ENCODE data around the gene ST6GALNAC2.
A peak's percentile ranks its signal among the peaks of the same experiment; 100 is the strongest.

ST6GALNAC2 gene

GRCh38 chr17:76558198-76559095 lies 27.2 kb downstream of the ST6GALNAC2 start:
- Histone ChIP-seq H3K27me3 (ENCODE audit: insufficient read depth, low read depth) (no peaks in the 10 kb centered on the region), H3K36me3 (ENCODE audit: insufficient read depth) (peaks cover 21% of the 10 kb centered on the region), H3K4me3 (IDR thresholded peaks at IDR 0.05; ENCODE audit: insufficient read depth, low read depth, low read length) (peak overlapping the region; percentile 26), H3K4me1 (ENCODE audit: low read depth, poor library complexity, severe bottlenecking) (peaks cover 44% of the 10 kb centered on the region), H3K4me2 (peak overlapping the region; percentile 79), H4K20me1 (ENCODE audit: insufficient read depth) (peaks cover 29% of the 10 kb centered on the region), H2AFZ (ENCODE audit: low read depth) (peak overlapping the region; percentile 98; the same call in 1 of the 2 replicates), H3K9ac (peak overlapping the region; percentile 96), H3K79me2 (ENCODE audit: insufficient read depth, low read depth) (peaks cover 56% of the 10 kb centered on the region), H3K27ac (peak overlapping the region; percentile 82)
- TF ChIP-seq CTCF (conservative IDR thresholded peaks at IDR 0.05; ENCODE audit: low read depth, low read length) = peak; percentile 71

GRCh38 chr17:76557368-76558197 lies 28.1 kb downstream of the ST6GALNAC2 start:
- Histone ChIP-seq H3K4me3 (IDR thresholded peaks at IDR 0.05; ENCODE audit: insufficient read depth, low read depth, low read length) (peak overlapping the region; percentile 32), H3K79me2 (ENCODE audit: insufficient read depth, low read depth) (peaks cover 48% of the 10 kb centered on the region), H3K4me1 (ENCODE audit: low read depth, poor library complexity, severe bottlenecking) (peaks cover 41% of the 10 kb centered on the region), H3K36me3 (ENCODE audit: insufficient read depth) (peaks cover 21% of the 10 kb centered on the region), H3K4me2 (peak overlapping the region; percentile 79), H4K20me1 (ENCODE audit: insufficient read depth) (peaks cover 29% of the 10 kb centered on the region), H3K9ac (peak overlapping the region; percentile 96), H3K27me3 (ENCODE audit: insufficient read depth, low read depth) (no peaks in the 10 kb centered on the region), H2AFZ (ENCODE audit: low read depth) (peak overlapping the region; percentile 98), H3K27ac (peak overlapping the region; percentile 82)
- peak; percentile 64 for TF ChIP-seq CTCF (conservative IDR thresholded peaks at IDR 0.05; ENCODE audit: low read depth, low read length)

- H3K27me3 ChIP-seq (ENCODE audit: insufficient read depth, low read depth) = no peaks in the 10 kb centered on the region
- peak overlapping the region; percentile 82 for H3K27ac ChIP-seq
- peak overlapping the region; percentile 79 for H3K4me2 ChIP-seq
- peaks cover 37% of the 10 kb centered on the region for H3K4me1 ChIP-seq (ENCODE audit: low read depth, poor library complexity, severe bottlenecking)
- no peak for TF ChIP-seq CTCF (conservative IDR thresholded peaks at IDR 0.05; ENCODE audit: low read depth, low read length)
- peaks cover 19% of the 10 kb centered on the region for H3K36me3 ChIP-seq (ENCODE audit: insufficient read depth)
- peaks cover 26% of the 10 kb centered on the region for H4K20me1 ChIP-seq (ENCODE audit: insufficient read depth)
- H3K4me3 ChIP-seq (IDR thresholded peaks at IDR 0.05; ENCODE audit: insufficient read depth, low read depth, low read length) = peak overlapping the region; percentile 32
- H2AFZ ChIP-seq (ENCODE audit: low read depth) = peak overlapping the region; percentile 98
- H3K79me2 ChIP-seq (ENCODE audit: insufficient read depth, low read depth) = peaks cover 44% of the 10 kb centered on the region
- H3K9ac ChIP-seq = peak overlapping the region; percentile 96
Observed at GRCh38 chr17:76556765-76557367, 28.8 kb downstream of the ST6GALNAC2 start.

- peaks cover under 1% of the 10 kb centered on the region for H4K20me1 ChIP-seq (ENCODE audit: insufficient read depth)
- H3K27me3 ChIP-seq (ENCODE audit: insufficient read depth, low read depth) = no peaks in the 10 kb centered on the region
- no peak overlapping the region for H3K4me2 ChIP-seq
- H3K4me3 ChIP-seq (IDR thresholded peaks at IDR 0.05; ENCODE audit: insufficient read depth, low read depth, low read length) = no peak overlapping the region
- H3K9ac ChIP-seq = no peak overlapping the region
- no peak overlapping the region for H2AFZ ChIP-seq (ENCODE audit: low read depth)
- peaks cover 10% of the 10 kb centered on the region for H3K4me1 ChIP-seq (ENCODE audit: low read depth, poor library complexity, severe bottlenecking)
- no peak overlapping the region for H3K27ac ChIP-seq
- H3K79me2 ChIP-seq (ENCODE audit: insufficient read depth, low read depth) = peaks cover 16% of the 10 kb centered on the region
- no peak for TF ChIP-seq CTCF (conservative IDR thresholded peaks at IDR 0.05; ENCODE audit: low read depth, low read length)
- no peaks in the 10 kb centered on the region for H3K36me3 ChIP-seq (ENCODE audit: insufficient read depth)
Observed at GRCh38 chr17:76554131-76554530, 31.5 kb downstream of the ST6GALNAC2 start.
